DOHH2 (cell line): ENCODE measurements around the gene SLCO3A1.

Experiments used
- H3F3A ChIP-seq: fragments of 200-600 bp; sonication (generic), shearing (Covaris generic); 2 replicates; pipeline ENCODE4 v1.6.0; 2016; ENCODE audit warnings: antibody characterized with exemption, mild to moderate bottlenecking; ENCODE audit not compliant: control insufficient read depth, insufficient read depth
- H3K27ac ChIP-seq: fragments of 200-600 bp; sonication (generic); 2 replicates; pipeline ENCODE4 v1.5.1; 2014; ENCODE audit warnings: low read depth, mild to moderate bottlenecking, low read length, moderate library complexity
- H3K27me3 ChIP-seq: fragments of 200-600 bp; sonication (generic); 2 replicates; pipeline ENCODE4 v1.6.1; 2014; ENCODE audit warnings: mild to moderate bottlenecking, low read length, mixed read lengths; ENCODE audit not compliant: control insufficient read depth
- H3K36me3 ChIP-seq: fragments of 200-600 bp; sonication (generic); 2 replicates; pipeline ENCODE4 v1.6.1; 2014; ENCODE audit warnings: mild to moderate bottlenecking, low read length, moderate library complexity, mixed read lengths; ENCODE audit not compliant: control insufficient read depth
- H3K4me1 ChIP-seq: fragments of 200-600 bp; sonication (generic); 2 replicates; pipeline ENCODE4 v1.6.1; 2014; ENCODE audit warnings: mild to moderate bottlenecking, low read length, mixed read lengths; ENCODE audit not compliant: control insufficient read depth
- H3K4me2 ChIP-seq: fragments of 200-600 bp; sonication (generic); 2 replicates; pipeline ENCODE4 v1.6.0; 2014; ENCODE audit warnings: mild to moderate bottlenecking, low read length, moderate library complexity
- H3K4me3 ChIP-seq: fragments of 200-600 bp; sonication (generic); 2 replicates; pipeline ENCODE4 v1.5.1; 2014; ENCODE audit warnings: mild to moderate bottlenecking, low read length, mixed read lengths
- H3K79me2 ChIP-seq: fragments of 200-600 bp; sonication (generic); 2 replicates; pipeline ENCODE4 v1.6.1; 2014; ENCODE audit warnings: mild to moderate bottlenecking, low read length, mixed read lengths; ENCODE audit not compliant: control insufficient read depth
- H3K9me2 ChIP-seq: fragments of 200-600 bp; sonication (generic); replicated peaks from 2 replicates; pipeline ENCODE4 v1.6.1; 2014; ENCODE audit warnings: mild to moderate bottlenecking, low read length, mixed read lengths; ENCODE audit not compliant: control insufficient read depth
- H3K9me3 ChIP-seq: fragments of 200-600 bp; sonication (generic); 2 replicates; pipeline ENCODE4 v1.6.1; 2014; ENCODE audit warnings: antibody characterized with exemption, low read length, mixed read lengths; ENCODE audit not compliant: control insufficient read depth, insufficient read depth
- H4K20me1 ChIP-seq: fragments of 200-600 bp; sonication (generic); 2 replicates; pipeline ENCODE4 v1.6.0; 2014; ENCODE audit warnings: low read depth, mild to moderate bottlenecking, antibody characterized with exemption, low read length, moderate library complexity; ENCODE audit not compliant: control insufficient read depth, insufficient read depth
- CTCF ChIP-seq: fragments of 200-600 bp; sonication (generic); IDR thresholded peaks from one replicate; pipeline ENCODE4 v1.5.1; 2014; ENCODE audit warnings: antibody characterized with exemption, mild to moderate bottlenecking, low read depth, low read length; ENCODE audit not compliant: poor library complexity, severe bottlenecking
- EZH2phosphoT487 ChIP-seq: fragments of 200-600 bp; sonication (generic); IDR thresholded peaks from 2 replicates; pipeline ENCODE4 v1.6.1; 2017; ENCODE audit warnings: borderline replicate concordance, mild to moderate bottlenecking, antibody characterized with exemption, low read length, moderate library complexity, mixed read lengths

SLCO3A1 gene

GRCh38 chr15:92006186-92007028 is 152.9 kb downstream of the SLCO3A1 start:
- H3K9me3 ChIP-seq = no peaks in the 10 kb centered on the region
- no peaks in the 10 kb centered on the region for H3K36me3 ChIP-seq
- H3K27me3 ChIP-seq = no peaks in the 10 kb centered on the region
- no peak overlapping the region for H3K4me3 ChIP-seq
- H3K9me2 ChIP-seq = no peaks in the 10 kb centered on the region
- no peak for TF ChIP-seq EZH2phosphoT487
- no peak for TF ChIP-seq CTCF
- H3F3A ChIP-seq = no peaks in the 10 kb centered on the region
- H3K27ac ChIP-seq = no peak overlapping the region
- no peak overlapping the region for H3K4me2 ChIP-seq
- 0 out of 2 replicates have a peak, but pooled peaks cover 5% of the 10 kb centered on the region for H4K20me1 ChIP-seq
- H3K4me1 ChIP-seq = no peaks in the 10 kb centered on the region
- 0 out of 2 replicates have a peak, but pooled peaks cover 3% of the 10 kb centered on the region for H3K79me2 ChIP-seq

DNA sequence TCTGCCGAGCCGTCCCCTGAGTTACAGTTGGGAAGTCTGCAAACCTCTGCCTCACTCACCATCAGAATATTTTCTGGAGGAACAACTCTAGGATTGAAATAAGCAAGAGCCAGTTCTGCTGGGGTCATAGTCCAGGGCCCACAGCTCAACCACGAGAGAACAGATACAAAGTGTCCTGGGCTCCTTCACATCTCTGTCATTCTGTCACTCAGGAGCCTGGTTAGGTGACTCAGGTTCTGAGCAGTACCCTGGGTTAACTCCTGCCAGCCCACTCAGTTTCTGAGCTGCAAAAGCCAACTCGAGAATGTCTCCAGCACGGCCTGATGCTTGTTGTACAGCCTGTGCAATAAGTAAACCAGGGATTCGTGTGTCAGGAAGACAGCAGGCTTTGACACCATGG is 155.7 kb downstream of the SLCO3A1 start:
- Histone ChIP-seq H3K9me2 (no peaks in the 10 kb centered on the region), H3K4me2 (no peak overlapping the region), H3K79me2 (0 out of 2 replicates have a peak, but pooled peaks cover 3% of the 10 kb centered on the region), H4K20me1 (0 out of 2 replicates have a peak, but pooled peaks cover 5% of the 10 kb centered on the region), H3K27ac (no peak overlapping the region), H3K36me3 (no peaks in the 10 kb centered on the region), H3F3A (no peaks in the 10 kb centered on the region), H3K4me1 (peaks cover 8% of the 10 kb centered on the region), H3K4me3 (no peak overlapping the region), H3K9me3 (no peaks in the 10 kb centered on the region), H3K27me3 (no peaks in the 10 kb centered on the region)
- TF ChIP-seq EZH2phosphoT487 = no peak
- TF ChIP-seq CTCF = no peak

DNA sequence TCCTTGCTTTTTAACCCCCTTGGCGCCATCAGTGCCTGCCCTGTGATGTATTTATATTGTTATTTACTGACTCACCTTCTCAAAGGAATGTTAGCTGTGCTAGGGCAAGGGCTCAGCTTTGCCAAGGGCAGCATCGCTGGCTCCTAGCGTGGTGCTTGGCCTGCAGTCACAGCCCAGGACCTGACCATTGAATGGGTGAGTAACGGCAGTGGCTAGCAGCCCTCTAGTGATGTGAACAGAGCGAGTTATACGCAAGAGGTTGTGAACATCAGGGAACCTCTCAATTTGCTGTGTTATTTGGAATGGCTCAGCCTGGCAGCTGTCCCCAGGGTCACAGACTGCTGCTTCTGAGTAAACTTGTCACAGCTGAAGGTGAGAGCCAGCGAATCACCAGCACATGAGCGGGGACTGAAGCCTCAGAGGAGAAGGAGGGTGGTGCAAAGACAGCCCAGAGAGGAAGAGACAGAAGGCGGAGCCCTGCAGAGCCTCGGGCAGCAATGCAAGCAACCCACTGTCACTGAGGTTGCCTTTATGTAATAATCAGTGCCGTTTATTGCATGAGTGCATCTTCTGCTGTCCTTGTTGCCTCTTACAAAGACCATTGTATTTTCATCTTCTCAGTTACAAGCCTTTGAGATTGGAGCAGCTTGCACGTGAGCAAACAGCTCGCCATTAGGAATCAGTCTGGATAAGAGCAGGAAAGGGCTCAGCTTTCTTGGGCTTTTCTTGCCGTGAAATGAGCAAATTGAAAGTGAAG is 158.3 kb downstream of the SLCO3A1 start:
- H3K4me1 ChIP-seq = peaks cover 14% of the 10 kb centered on the region
- H3K27me3 ChIP-seq = no peaks in the 10 kb centered on the region
- no peaks in the 10 kb centered on the region for H3F3A ChIP-seq
- H3K4me2 ChIP-seq = no peak overlapping the region
- H4K20me1 ChIP-seq = no peaks in the 10 kb centered on the region
- H3K9me3 ChIP-seq = no peaks in the 10 kb centered on the region
- H3K27ac ChIP-seq = no peak overlapping the region
- no peaks in the 10 kb centered on the region for H3K36me3 ChIP-seq
- no peak overlapping the region for H3K4me3 ChIP-seq
- TF ChIP-seq EZH2phosphoT487 = no peak
- no peak for TF ChIP-seq CTCF
- no peaks in the 10 kb centered on the region for H3K9me2 ChIP-seq
- no peaks in the 10 kb centered on the region for H3K79me2 ChIP-seq
